GM21515 (cell line): ENCODE measurements around the gene ADARB2.
"Not testable (repeated sequence)": the region's sequence is repeated elsewhere in the genome, so short reads cannot be mapped to it uniquely, and the experiment has no call there.

Source experiments
- ATAC-seq: cut with Tn5 transposase; IDR thresholded peaks from one replicate; pipeline ENCODE4 v1.9.1; 2021; ENCODE audit not compliant: unreplicated experiment

The ADARB2 gene

DNA sequence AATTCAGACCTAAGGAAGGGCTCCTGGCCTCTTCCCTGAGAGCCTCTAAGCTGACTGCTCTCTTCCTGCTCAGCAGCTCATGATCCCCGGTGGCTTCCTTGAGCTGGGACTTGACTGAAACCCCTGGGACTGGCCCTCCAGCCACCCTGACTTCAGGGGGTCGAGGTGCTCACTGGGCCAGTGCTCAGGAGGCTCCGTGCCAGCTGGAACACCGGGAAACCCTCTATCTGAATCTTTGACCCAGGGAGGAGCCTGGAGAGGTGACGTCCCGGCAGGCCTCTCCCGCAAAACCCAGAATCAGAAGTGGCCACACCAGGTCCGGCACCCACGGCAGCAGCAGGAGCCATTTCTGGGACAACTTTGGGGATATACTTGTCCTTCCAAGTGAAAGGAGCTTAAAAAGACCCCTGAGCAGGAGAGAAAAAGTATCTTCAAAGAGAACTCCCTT lies 570.5 kb downstream of the ADARB2 start:
- no peak for ATAC-seq

GRCh38 chr10:1166101-1166827 lies 571.1 kb downstream of the ADARB2 start:
- ATAC-seq = no peak

GRCh38 chr10:1163831-1164230 lies 573.5 kb downstream of the ADARB2 start:
- ATAC-seq = no peak

- no peak for ATAC-seq
Observed at GRCh38 chr10:1163204-1163660, 574.1 kb downstream of the ADARB2 start.

DNA sequence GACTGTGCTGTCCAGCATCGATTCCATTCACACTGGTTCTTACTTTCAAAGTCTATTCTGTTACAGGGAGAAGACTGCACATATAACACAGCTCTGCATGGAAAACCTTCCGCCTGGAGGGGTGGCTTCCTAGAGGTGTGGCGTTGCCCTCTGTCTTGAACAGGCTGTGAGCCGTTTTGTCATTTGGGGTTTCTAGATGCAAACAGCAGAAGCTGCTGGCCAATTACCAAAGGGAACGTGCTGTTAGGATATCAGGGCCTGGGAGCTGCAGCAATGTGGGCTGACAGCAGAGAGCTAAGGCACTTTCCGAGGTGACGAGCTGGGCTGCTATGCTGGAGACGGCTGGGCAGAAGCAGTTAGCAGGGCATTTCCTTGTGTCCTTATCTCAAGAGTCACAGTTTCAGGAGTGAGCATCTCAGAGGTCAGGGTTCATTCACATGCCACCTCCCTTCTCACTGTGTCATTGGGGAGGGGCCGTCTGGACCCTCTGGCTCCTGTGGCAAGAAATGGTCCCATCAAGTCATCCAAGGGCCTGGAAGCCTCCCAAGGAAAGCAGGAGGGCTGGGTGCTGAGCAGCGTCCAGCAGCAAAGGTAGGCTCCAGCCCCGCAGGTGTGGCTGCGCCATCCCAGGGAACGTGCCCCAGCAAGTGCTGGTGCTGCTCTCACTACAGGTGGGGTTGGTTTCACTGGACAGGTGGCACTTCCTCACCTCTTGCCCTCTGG lies 574.7 kb downstream of the ADARB2 start:
- ATAC-seq = no peak

- ATAC-seq = peak; percentile 55
Observed at GRCh38 chr10:1161315-1161673, 576.0 kb downstream of the ADARB2 start.

- ATAC-seq = no peak
Observed at GRCh38 chr10:1160561-1161314, 576.6 kb downstream of the ADARB2 start.

- no peak for ATAC-seq
Observed at GRCh38 chr10:1159131-1160061, 577.9 kb downstream of the ADARB2 start.

GRCh38 chr10:1158536-1158935 lies 578.8 kb downstream of the ADARB2 start:
- not testable (repeated sequence) for ATAC-seq

DNA sequence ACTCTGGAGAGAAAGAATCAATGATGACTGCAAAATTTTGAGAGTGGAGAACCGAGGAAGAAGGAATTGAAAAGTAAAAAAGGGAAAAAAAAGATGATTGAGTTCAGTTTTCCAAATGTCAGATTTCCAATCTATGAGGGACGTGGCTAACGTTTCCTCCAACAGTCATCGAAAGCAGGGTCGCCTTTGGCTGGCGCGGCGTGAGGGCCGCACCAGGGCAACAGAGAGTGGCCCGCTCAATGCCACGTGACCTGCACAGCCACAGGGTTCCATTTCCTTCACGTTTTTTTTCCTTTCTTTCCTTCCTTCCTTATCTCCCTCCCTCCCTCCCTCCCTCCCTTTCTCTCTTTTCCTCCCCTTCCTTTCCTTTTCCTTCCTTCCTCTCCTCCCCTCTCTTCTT lies 579.3 kb downstream of the ADARB2 start:
- no peak for ATAC-seq

- no peak for ATAC-seq
Observed at GRCh38 chr10:1157615-1157933, 579.8 kb downstream of the ADARB2 start.

GRCh38 chr10:1156921-1157614 lies 580.3 kb downstream of the ADARB2 start:
- no peak for ATAC-seq

GRCh38 chr10:1156616-1156886 lies 580.8 kb downstream of the ADARB2 start:
- ATAC-seq = no peak

DNA sequence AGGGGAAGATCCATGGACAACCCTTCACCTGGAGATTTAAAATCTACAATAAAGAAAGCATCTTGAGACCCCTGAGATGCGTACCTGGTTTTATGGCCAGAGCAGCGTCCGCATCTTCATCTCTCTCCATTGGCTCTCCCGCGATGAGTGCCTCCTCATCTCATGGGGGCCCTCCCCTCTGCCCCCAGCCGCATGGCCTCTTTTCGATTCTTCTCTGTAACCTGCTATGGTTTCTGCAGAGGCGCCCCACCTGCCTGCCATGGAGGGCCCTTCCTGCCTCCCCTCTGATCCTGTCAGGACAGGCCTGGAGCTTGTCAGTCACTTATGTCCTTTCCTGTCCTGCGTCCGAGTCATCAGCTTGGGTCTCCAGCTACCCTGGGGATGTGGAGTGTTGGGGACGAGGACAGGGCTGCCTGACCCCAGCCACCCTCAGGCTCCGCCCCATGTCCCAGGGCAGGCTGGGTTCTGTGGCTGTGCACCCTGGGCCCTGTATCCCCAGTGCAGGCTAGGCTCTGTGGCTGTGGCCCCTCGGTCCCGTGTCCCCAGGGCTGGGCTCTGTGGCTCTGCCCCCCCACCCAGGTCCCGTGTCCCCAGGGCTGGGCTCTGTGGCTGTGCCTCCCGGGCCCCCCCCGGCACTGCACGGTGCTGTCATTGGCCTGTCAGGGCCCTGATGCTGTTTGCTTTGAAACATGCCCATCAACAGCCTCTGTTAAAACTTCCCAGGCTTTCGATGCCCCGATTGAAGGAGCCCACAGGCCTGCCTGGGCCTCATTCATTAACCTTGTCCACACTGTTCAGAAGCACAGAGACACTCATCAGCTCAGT lies 581.3 kb downstream of the ADARB2 start:
- no peak for ATAC-seq

DNA sequence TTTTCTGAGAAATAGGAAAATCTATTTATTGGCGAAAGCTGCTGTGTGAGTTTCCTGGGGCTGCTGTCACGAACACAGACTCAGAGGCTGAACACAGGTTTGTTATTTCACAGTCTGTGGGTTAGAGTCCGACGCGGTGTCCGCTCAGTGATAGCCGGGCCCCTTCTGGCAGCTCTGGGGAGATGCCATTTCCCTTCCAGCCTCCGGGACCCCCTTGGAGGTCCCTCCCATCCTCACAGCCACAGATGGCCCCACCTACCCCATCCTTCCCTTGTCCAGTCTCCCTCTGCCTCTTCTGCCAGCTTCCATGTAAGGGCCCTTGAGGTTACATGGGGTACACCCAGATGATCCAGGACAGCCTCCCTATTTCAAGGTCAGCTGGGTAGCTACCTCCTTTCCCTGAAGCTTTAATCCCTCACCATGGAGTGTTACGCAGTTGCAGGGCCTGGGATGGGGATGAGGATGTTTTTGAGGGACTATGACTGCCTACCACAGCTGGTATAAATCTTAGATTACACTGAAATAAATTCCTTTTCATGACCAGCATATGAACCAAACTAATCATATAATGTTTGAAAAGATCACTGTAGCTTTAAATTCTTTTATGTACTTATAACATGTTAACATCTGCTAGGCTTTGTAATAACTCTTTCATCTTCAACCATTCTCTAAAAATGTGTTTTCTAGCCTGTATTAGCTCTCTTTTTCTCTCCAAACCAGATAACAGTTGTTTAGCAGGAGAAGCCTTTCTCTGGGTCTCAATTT lies 582.6 kb downstream of the ADARB2 start:
- no peak for ATAC-seq

- ATAC-seq = no peak
Observed at GRCh38 chr10:1153805-1154351, 583.4 kb downstream of the ADARB2 start.

- no peak for ATAC-seq
Observed at GRCh38 chr10:1153251-1153763, 584.0 kb downstream of the ADARB2 start.
